ENCODE results near the gene ATG3. TPM values are rescaled to one million over a fixed set of nuclear protein-coding genes. Genes with fewer than 3 reads are reported as not detected.
A peak's percentile ranks its signal among the peaks of the same experiment; 100 is the strongest.
"Not testable (repeated sequence)": the region's sequence is repeated elsewhere in the genome, so short reads cannot be mapped to it uniquely, and the experiment has no call there.

The ATG3 gene
- total RNA-seq, 1 experiment from 2014 or later, result 126 TPM

GRCh38 chr3:112560721-112561483 lies 860 bp downstream of the ATG3 start:
- peak; percentile 80 for DNase-seq (ENCODE audit: low read depth)

DNA sequence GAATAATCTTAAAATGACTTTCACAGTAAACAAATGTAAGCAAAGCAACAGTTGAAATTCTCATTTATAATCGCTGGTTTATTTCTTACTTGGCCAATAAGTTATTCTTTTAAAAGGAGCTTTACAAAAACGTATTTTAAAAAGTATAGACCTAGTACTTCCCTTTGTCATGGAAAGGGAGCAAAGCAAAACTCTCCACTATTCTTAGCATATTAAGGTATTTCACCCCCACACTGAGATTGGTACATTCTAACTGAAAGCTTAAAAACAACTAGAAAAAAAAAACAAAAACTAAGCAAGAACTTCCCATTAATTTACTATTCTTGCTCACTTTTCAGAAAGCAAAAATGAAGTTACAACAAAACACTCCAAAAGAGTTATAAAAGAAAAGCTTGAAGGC lies 1.5 kb downstream of the ATG3 start:
- no peak for DNase-seq (ENCODE audit: low read depth)

DNA sequence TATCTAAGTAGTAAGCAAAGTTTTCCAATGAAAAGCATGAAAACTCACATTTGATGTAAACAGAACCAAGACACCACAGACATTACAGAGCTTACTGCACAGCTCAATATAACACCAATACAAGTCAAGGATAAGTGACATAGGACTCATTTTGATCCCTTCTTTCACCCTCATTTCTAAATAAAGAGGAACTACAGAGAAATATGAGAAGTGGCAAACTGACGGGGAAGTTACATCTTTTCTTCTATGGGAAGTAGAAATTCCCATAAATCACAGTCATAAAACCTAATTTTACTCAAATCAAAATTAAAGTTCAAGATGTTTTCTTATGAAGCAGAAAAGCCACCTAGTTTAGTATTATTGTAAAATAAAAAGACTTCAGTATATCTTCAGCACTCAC lies 3.8 kb downstream of the ATG3 start:
- DNase-seq (ENCODE audit: low read depth), result no peak

GRCh38 chr3:112555535-112556170 lies 6.1 kb downstream of the ATG3 start:
- no peak for DNase-seq (ENCODE audit: low read depth)

- DNase-seq (ENCODE audit: low read depth), result no peak
Observed at GRCh38 chr3:112550859-112551258, 10.9 kb downstream of the ATG3 start.

GRCh38 chr3:112546216-112546759 lies 15.5 kb downstream of the ATG3 start:
- no peak for DNase-seq (ENCODE audit: low read depth)

DNA sequence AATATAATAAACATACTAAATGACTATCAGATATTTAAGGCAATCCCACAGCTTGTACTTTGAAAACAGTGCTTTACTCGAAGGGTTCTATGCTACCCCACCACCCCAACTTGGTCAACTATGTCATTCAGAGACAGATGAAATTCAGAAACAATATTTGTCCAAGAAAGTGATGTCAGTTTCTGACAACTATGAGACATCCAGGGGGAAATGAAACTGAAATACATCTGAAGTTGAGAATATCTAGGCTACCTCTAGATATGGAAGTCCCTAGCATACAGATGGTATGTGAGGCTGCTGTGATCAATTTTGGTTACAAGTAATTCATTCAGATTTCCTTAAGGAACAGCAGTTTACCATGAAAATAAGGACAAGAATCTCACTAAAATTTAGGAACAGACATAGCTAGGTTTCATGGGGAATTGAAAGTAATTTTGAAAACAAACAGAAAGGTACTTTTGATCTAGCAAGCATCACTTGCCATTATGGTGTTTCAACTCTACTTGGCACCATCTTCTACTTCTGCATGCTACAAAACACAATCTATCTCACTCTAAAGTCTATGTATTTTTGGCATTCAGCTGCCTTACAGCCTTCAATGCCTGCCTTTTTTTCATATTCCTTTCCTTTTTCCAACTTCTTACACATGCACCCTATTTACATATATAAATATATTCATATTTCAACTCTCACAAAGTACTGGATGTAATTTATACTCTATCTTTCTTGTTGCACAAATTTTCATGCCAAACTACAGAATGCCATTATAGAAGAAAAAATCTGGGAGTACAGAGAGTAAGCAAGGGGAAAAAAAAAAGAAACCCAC lies 21.7 kb downstream of the ATG3 start:
- no peak for DNase-seq (ENCODE audit: low read depth)

GRCh38 chr3:112531358-112531781 lies 30.4 kb downstream of the ATG3 start:
- peak; percentile 35 for DNase-seq (ENCODE audit: low read depth)

DNA sequence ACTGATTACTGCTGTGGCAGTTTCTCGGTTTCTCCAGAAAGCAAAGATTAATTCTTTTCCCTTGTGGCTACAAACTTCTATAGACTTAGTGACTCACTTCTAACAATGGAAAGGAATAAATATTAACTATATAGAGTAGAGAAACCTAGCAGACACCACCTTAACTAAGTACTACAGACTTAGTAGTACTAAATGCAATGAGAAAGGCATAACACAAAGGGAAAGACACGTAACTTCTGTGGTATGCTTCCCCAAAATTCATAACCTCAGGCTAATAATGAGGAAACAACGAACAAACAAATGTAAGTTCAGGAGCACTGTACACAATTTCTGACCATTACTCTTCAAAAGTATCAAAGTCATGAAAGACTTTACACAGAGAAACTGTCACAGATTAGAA lies 31.2 kb downstream of the ATG3 start:
- DNase-seq (ENCODE audit: low read depth), result no peak

DNA sequence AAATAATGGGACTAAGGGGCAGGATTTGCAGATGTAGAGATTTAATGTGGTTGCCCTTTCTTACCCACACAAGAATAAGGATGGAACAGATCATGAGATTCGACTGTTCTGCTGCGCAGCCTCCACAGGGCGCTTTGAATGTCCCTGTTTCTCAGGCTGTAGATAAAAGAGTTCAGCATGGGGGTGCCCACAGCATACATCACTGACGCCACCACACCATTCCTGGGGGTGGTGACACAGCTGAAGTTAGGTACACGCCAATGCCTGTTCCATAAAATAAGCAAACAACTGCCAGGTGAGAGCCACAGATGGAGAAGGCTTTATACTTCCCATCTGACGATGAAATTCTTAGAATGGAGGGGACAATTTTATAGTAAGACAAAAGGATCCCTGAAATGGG lies 37.6 kb downstream of the ATG3 start:
- DNase-seq (ENCODE audit: low read depth), result not testable (repeated sequence)

GRCh38 chr3:112519424-112520001 lies 42.2 kb downstream of the ATG3 start:
- peak; percentile 66 for DNase-seq (ENCODE audit: low read depth)

DNA sequence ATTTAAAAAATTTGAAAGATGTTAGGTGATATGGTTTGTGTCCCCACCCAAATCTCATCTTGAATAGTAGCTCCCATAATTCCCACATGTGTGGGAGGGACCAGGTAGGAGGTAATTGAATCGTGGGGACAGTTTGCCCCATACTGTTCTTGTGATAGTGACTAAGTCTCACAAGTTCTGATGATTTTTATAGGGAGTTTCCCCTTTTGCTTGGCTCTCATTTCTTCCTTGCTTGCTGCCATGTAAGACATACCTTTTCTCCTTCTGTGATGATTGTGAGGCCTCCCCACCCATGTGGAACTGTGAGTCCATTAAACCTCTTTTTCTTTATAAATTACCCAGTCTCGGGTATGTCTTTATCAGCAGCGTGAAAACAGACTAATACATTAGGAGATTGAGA lies 42.8 kb downstream of the ATG3 start:
- DNase-seq (ENCODE audit: low read depth), result not testable (repeated sequence)

GRCh38 chr3:112514527-112515128 lies 47.1 kb downstream of the ATG3 start:
- DNase-seq (ENCODE audit: low read depth), result no peak

DNA sequence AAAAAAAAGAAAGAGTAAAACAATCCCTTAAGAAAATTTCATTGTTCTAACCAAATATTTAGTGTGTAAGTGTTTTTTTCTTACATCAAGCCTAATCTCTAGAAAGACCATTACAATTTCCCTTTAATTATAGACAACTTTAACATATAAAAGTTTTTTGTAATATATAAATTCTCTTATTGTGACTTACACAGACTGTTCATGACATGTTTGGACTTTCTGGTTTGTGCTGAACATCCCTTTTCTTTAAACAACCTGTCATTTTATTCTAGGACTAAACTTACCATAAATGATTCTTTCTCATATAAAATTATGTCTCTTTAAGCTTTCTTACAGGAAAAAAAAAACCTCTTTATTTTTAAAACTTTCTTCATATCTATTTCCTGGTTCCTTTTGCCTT lies 49.4 kb downstream of the ATG3 start:
- DNase-seq (ENCODE audit: low read depth), result peak; percentile 6

DNA sequence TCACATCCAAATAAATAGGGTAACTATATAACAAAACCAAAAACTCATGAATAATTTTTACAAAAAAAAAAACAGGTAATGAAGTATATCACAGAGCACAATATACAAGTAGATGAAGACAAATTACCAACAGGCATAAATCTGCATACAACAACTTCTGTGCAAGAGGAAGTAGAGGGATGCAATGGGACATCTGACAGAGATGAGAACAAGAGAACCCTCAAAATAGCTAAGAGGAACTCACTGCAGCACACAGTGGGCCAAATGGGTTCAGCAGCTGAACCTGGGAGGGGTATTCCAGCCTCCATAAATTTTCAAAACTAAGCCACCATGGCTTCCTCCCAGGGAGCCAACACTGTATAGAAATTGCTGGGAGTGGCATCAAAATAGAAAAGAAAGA lies 52.9 kb downstream of the ATG3 start:
- DNase-seq (ENCODE audit: low read depth), result no peak

- no peak for DNase-seq (ENCODE audit: low read depth)
Observed at GRCh38 chr3:112508261-112508660, 53.5 kb downstream of the ATG3 start.

GRCh38 chr3:112505907-112506306 lies 55.9 kb downstream of the ATG3 start:
- DNase-seq (ENCODE audit: low read depth), result no peak

- DNase-seq (ENCODE audit: low read depth), result no peak
Observed at GRCh38 chr3:112504123-112504522, 57.6 kb downstream of the ATG3 start.

DNA sequence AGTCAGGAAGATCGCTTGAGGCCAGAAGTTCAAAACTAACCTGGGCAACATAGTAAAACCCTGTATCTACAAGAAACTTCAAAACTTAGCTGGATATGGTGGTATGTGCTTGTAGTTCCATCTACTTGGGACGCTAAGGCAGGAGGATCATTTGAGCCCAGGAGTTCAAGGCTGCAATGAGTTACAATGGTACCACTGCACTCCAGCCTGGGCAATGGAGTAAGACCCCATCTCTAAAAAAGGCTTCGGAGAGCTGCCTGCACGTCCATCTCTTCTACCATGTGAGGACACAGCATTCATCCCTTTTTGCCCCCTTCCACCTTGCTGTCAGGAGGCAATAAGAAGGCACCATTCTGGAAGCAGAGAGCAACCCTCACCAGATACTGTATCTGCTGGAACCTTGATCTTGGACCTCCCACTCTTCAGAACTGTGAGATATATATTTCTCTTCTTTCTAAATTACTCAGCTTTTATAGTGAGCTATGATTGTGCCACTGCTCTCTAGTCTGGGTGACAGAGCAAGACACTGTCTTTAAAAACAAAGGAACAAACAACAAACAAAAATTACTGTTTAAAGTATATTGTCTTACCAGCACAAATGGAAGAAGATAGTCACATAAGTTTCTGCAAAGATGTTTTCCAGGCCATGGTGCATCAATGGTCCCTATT lies 58.3 kb downstream of the ATG3 start:
- no peak for DNase-seq (ENCODE audit: low read depth)

- no peak for DNase-seq (ENCODE audit: low read depth)
Observed at GRCh38 chr3:112500621-112501020, 61.1 kb downstream of the ATG3 start.

All from RPMI7951 (cell line).